H1 (cell line): ENCODE results near the gene ADGRL3. TPM values are rescaled to one million over a fixed set of nuclear protein-coding genes. Genes with fewer than 3 reads are reported as not detected.

Experiments
- CTCF ChIA-PET: fragments of 300-600 bp; sonication (Branson Sonifier 250); formaldehyde crosslinking; loops from one replicate; lab custom pipeline; 2021; ENCODE audit not compliant: partially characterized antibody; lab: Charles Lee
- POLR2A ChIA-PET: fragments of 300-600 bp; sonication (Branson Sonifier 250); formaldehyde crosslinking; loops from one replicate; lab custom pipeline; 2021; ENCODE audit warnings: inconsistent platforms; ENCODE audit not compliant: partially characterized antibody; lab: Charles Lee
- DNase-seq, 2 experiments: peaks; one replicate each; pipeline versions ENCODE4 v3.0.0 to v3.0.0-alpha.2; 2010 to 2022; ENCODE audit warnings: low spot score in 2 of 2, low read depth in 1 of 2, mixed read lengths in 1 of 2
- FAIRE-seq: peaks from 2 replicates; lab custom pipeline; 2011; peaks lifted over from hg19 to GRCh38; lab: Jason Lieb, UNC
- H2AFZ ChIP-seq: 2 replicates; pipeline ENCODE4 v1.8.1; 2012; ENCODE audit warnings: low read length, inconsistent platforms
- H2AK5ac ChIP-seq: 2 replicates; pipeline ENCODE4 v1.6.1; 2013; ENCODE audit warnings: low read depth, low read length
- H2BK120ac ChIP-seq: replicated peaks from 2 replicates; pipeline ENCODE3; 2013; ENCODE audit warnings: low read depth, low read length, inconsistent platforms
- H2BK12ac ChIP-seq: 2 replicates; pipeline ENCODE4 v1.6.1; 2013; ENCODE audit warnings: low read depth, low read length
- H2BK15ac ChIP-seq: 2 replicates; pipeline ENCODE4 v1.6.1; 2013; ENCODE audit warnings: low read length
- H2BK20ac ChIP-seq: 2 replicates; pipeline ENCODE4 v1.6.1; 2013; ENCODE audit warnings: low read length
- H2BK5ac ChIP-seq: 2 replicates; pipeline ENCODE4 v1.6.1; 2013; ENCODE audit warnings: low read depth, low read length
- H3K14ac ChIP-seq: 2 replicates; pipeline ENCODE4 v1.6.1; 2013; ENCODE audit warnings: inconsistent platforms; ENCODE audit not compliant: insufficient read length
- H3K18ac ChIP-seq: 2 replicates; pipeline ENCODE4 v1.6.1; 2013; ENCODE audit warnings: low read length; ENCODE audit errors: extremely low read depth
- H3K23ac ChIP-seq: 2 replicates; pipeline ENCODE4 v1.6.1; 2013; ENCODE audit warnings: inconsistent platforms; ENCODE audit not compliant: insufficient read length
- H3K23me2 ChIP-seq: 2 replicates; pipeline ENCODE4 v1.6.1; 2013; ENCODE audit warnings: low read depth, low read length
- H3K27ac ChIP-seq: 2 replicates; pipeline ENCODE4 v1.6.1; 2011; ENCODE audit warnings: low read depth, low read length, inconsistent platforms
- H3K27me3 ChIP-seq, 4 experiments: replicated peaks in 1 of 4; 1 replicate in 1 of 4; 2 replicates in 3 of 4; pipeline versions ENCODE4 v1.6.1 to v1.8.1; 2011 to 2013; ENCODE audit warnings: low read length in 3 of 4, mild to moderate bottlenecking in 3 of 4, inconsistent platforms in 2 of 4, mixed read lengths in 2 of 4, moderate library complexity in 1 of 4; ENCODE audit not compliant: control insufficient read depth in 3 of 4, insufficient read depth in 3 of 4; ENCODE audit errors: extremely low read depth in 1 of 4
- H3K36me3 ChIP-seq, 4 experiments: 2 replicates each; pipeline versions ENCODE4 v1.6.1 to v1.8.1; 2011 to 2013; ENCODE audit warnings: mild to moderate bottlenecking in 4 of 4, low read length in 3 of 4, moderate library complexity in 2 of 4, control low read depth in 1 of 4, inconsistent platforms in 1 of 4; ENCODE audit not compliant: insufficient read depth in 4 of 4, control insufficient read depth in 2 of 4
- H3K4ac ChIP-seq: replicated peaks from 2 replicates; pipeline ENCODE3; 2013; ENCODE audit warnings: low read length, low read depth, mixed read lengths, inconsistent platforms; ENCODE audit not compliant: insufficient read length
- H3K4me1 ChIP-seq, 4 experiments: replicated peaks in 1 of 4; 1 replicate in 1 of 4; 2 replicates in 3 of 4; pipeline versions ENCODE4 v1.6.1 to v1.8.1; 2011 to 2013; ENCODE audit warnings: low read length in 3 of 4, inconsistent platforms in 2 of 4, mixed read lengths in 1 of 4; ENCODE audit not compliant: insufficient read depth in 4 of 4, control insufficient read depth in 3 of 4
- H3K4me2 ChIP-seq, 2 experiments: 2 replicates each; pipeline versions ENCODE4 v1.6.1 to v1.8.1; 2011 to 2013; ENCODE audit warnings: low read depth in 2 of 2, low read length in 2 of 2, control low read depth in 1 of 2, inconsistent platforms in 1 of 2, mild to moderate bottlenecking in 1 of 2; ENCODE audit not compliant: insufficient read depth in 1 of 2
- H3K4me3 ChIP-seq, 4 experiments: fragments of 200-600, 300-600 bp in 1 of 4; sonication (generic), shearing (Covaris generic), sonication (Bioruptor Twin) in 1 of 4; 2 replicates each; pipeline versions ENCODE4 v1.5.1 to v1.8.1; 2011 to 2016; ENCODE audit warnings: low read length in 4 of 4, low read depth in 3 of 4, control low read depth in 2 of 4, inconsistent platforms in 2 of 4, mild to moderate bottlenecking in 2 of 4, mixed read lengths in 1 of 4, moderate library complexity in 1 of 4; ENCODE audit not compliant: insufficient read depth in 2 of 4; ENCODE audit errors: extremely low read depth in 1 of 4
- H3K56ac ChIP-seq: replicated peaks from 2 replicates; pipeline ENCODE3; 2013; ENCODE audit warnings: low read depth, mild to moderate bottlenecking, mixed read lengths, low read length, inconsistent platforms; ENCODE audit not compliant: insufficient read length
- H3K79me1 ChIP-seq: 2 replicates; pipeline ENCODE4 v1.6.1; 2013; ENCODE audit warnings: low read depth, low read length, control low read depth
- H3K79me2 ChIP-seq, 2 experiments: 2 replicates each; pipeline versions ENCODE4 v1.6.1 to v1.8.1; 2012 to 2013; ENCODE audit warnings: low read length in 2 of 2, mild to moderate bottlenecking in 2 of 2, inconsistent platforms in 1 of 2; ENCODE audit not compliant: insufficient read depth in 2 of 2, control insufficient read depth in 1 of 2
- H3K9ac ChIP-seq, 4 experiments: replicated peaks in 1 of 4; 1 replicate in 1 of 4; 2 replicates in 3 of 4; pipeline versions ENCODE4 v1.6.1 to v1.8.1; 2011 to 2013; ENCODE audit warnings: low read depth in 3 of 4, low read length in 3 of 4, control low read depth in 2 of 4, mild to moderate bottlenecking in 2 of 4, moderate library complexity in 2 of 4, inconsistent platforms in 1 of 4; ENCODE audit errors: extremely low read depth in 1 of 4
- H3K9me3 ChIP-seq, 2 experiments: 2 replicates each; pipeline versions ENCODE4 v1.6.1 to v1.8.1; 2012 to 2013; ENCODE audit warnings: mild to moderate bottlenecking in 2 of 2, moderate library complexity in 2 of 2, control low read depth in 1 of 2, inconsistent platforms in 1 of 2, low read depth in 1 of 2, low read length in 1 of 2, mixed read lengths in 1 of 2; ENCODE audit not compliant: insufficient read depth in 2 of 2
- H4K20me1 ChIP-seq, 2 experiments: replicated peaks in 1 of 2; 2 replicates each; pipeline versions ENCODE3 to v1.8.1; 2011 to 2013; ENCODE audit warnings: inconsistent platforms in 2 of 2, low read length in 2 of 2, mild to moderate bottlenecking in 1 of 2; ENCODE audit not compliant: insufficient read depth in 2 of 2, control insufficient read depth in 1 of 2
- H4K5ac ChIP-seq: 2 replicates; pipeline ENCODE4 v1.6.1; 2013; ENCODE audit warnings: low read length, low read depth, mixed read lengths, inconsistent platforms; ENCODE audit not compliant: insufficient read length
- H4K8ac ChIP-seq: 2 replicates; pipeline ENCODE4 v1.8.0; 2013; ENCODE audit warnings: mild to moderate bottlenecking, moderate library complexity, low read length, inconsistent platforms; ENCODE audit not compliant: insufficient read depth; ENCODE audit errors: extremely low read depth
- H4K91ac ChIP-seq: replicated peaks from 2 replicates; pipeline ENCODE3; 2013; ENCODE audit warnings: low read length, mixed read lengths, inconsistent platforms; ENCODE audit not compliant: insufficient read length
- BACH1 ChIP-seq: IDR thresholded peaks from 2 replicates; pipeline ENCODE4 v1.6.1; 2012; ENCODE audit warnings: low read length, improper control_type of control experiment
- GTF2F1 ChIP-seq: IDR thresholded peaks from 2 replicates; pipeline ENCODE4 v1.6.1; 2012; ENCODE audit warnings: low read depth, low read length, improper control_type of control experiment, borderline replicate concordance
- POLR2A ChIP-seq, 2 experiments: IDR thresholded peaks; 1 replicate in 1 of 2; 2 replicates in 1 of 2; pipeline ENCODE4 v1.6.1; 2011; ENCODE audit warnings: low read depth in 2 of 2, low read length in 2 of 2, mild to moderate bottlenecking in 2 of 2; ENCODE audit errors: control extremely low read depth in 1 of 2
- RBBP5 ChIP-seq: IDR thresholded peaks from 2 replicates; pipeline ENCODE4 v1.7.1; 2012; ENCODE audit warnings: low read depth, mild to moderate bottlenecking, inconsistent platforms, low read length, moderate library complexity, borderline replicate concordance
- SIX5 ChIP-seq: IDR thresholded peaks from 2 replicates; pipeline ENCODE4 v1.6.1; 2011; ENCODE audit warnings: mild to moderate bottlenecking, low read depth, low read length
- TAF1 ChIP-seq: IDR thresholded peaks from 2 replicates; pipeline ENCODE4 v1.6.1; 2011; ENCODE audit warnings: mild to moderate bottlenecking, low read depth, low read length
- TBP ChIP-seq: IDR thresholded peaks from 2 replicates; pipeline ENCODE4 v1.6.1; 2011; ENCODE audit warnings: low read depth, low read length, improper control_type of control experiment
- WGBS, 2 experiments: shearing (Covaris generic) in 1 of 2; methylation state at CpG; one replicate each; pipeline versions ENCODE4 v1.1.6 to v1.1.7; 2013 to 2015; ENCODE audit warnings: low lambda C conversion rate in 2 of 2, mixed read lengths in 2 of 2, inconsistent platforms in 1 of 2, low coverage in 1 of 2, missing lambda C conversion rate in 1 of 2; ENCODE audit not compliant: insufficient replicate concordance in 2 of 2, insufficient coverage in 1 of 2, insufficient read length in 1 of 2; ENCODE audit errors: extremely low coverage in 1 of 2, missing lambda C conversion rate in 1 of 2; 5-methylcytosine and 5-hydroxymethylcytosine counted together
- polyA plus RNA-seq, 7 experiments: library from polyadenylated mRNA; depleted of rRNA in 3 of 7; stranded (reverse) in 5 of 7; unstranded in 2 of 7; fragments of >200 nt in 5 of 7; fragments of 200-250 nt in 2 of 7; gene quantifications; 1 replicate in 5 of 7; 2 replicates in 1 of 7; 4 replicates in 1 of 7; pipeline versions ENCODE4 v1.2.1 to v1.2.3, GENCODE V29; 2011 to 2013; ENCODE audit warnings: missing spikeins in 2 of 7, mixed read lengths in 2 of 7
- total RNA-seq: library from RNA; stranded (reverse); fragmentation: NEBNext Ultra II Directional; extraction: Animal tissue kit (Norgen Biotek cat#: 25700); gene quantifications from 2 replicates; pipeline ENCODE4 v1.2.1, GENCODE V29; 2021
- TF ChIP-seq, protein P1 (sequence below): IDR thresholded peaks from 2 replicates; pipeline ENCODE4 v1.6.1; 2012; ENCODE audit warnings: inconsistent platforms
- TF ChIP-seq, protein P2 (sequence below), 3 experiments: IDR thresholded peaks; 1 replicate in 2 of 3; 2 replicates in 1 of 3; pipeline versions ENCODE4 v1.5.1 to v1.6.1; 2011; ENCODE audit warnings: low read length in 3 of 3, mild to moderate bottlenecking in 3 of 3, inconsistent platforms in 2 of 3, low read depth in 1 of 3, moderate library complexity in 1 of 3; ENCODE audit not compliant: insufficient read depth in 1 of 3; ENCODE audit errors: control extremely low read depth in 1 of 3

The ADGRL3 gene
- total and polyA plus RNA-seq, 2 of the 8 experiments (the other 6 are each of a cell fraction or from before 2014, with no cell fraction given): 6.6 to 13.0 TPM

DNA sequence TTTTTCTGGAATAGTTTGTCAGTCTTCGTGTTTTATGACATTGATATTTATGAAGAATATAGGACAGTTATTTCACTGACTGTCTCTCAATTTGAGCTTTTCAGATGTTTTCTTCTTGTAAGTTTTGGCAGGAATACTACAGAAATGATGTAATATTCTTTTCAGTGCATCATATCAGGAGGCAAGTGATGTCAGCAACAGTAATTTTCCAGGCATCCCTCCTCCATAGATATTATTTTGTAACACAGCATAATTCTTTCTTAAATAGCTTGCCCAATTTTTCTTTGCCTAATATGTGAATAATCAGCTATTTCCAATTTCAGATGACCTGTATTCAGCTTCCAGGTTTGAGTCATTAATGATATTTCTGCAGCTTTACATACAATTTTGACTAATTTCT, 211.1 kb downstream of the ADGRL3 start:
- Histone ChIP-seq H3K36me3 (no peaks in the 10 kb centered on the region; a peak in 1 of 8 replicates), H3K23me2 (no peaks in the 10 kb centered on the region), H4K8ac (no peak overlapping the region), H2BK15ac (no peak overlapping the region), H3K56ac (no peak overlapping the region), H2BK20ac (no peak overlapping the region), H3K4me2 (no peak overlapping the region), H3K9ac (no peak overlapping the region), H3K9me3 (0 out of 4 replicates have a peak, but pooled peaks cover 0 to under 1% of the 10 kb centered on the region in 2 experiments), H3K14ac (no peak overlapping the region), H3K27me3 (no peaks in the 10 kb centered on the region), H2AK5ac (no peak overlapping the region), H2BK12ac (no peak overlapping the region), H2BK5ac (no peak overlapping the region), H3K18ac (no peak overlapping the region), H3K23ac (no peak overlapping the region), H3K79me1 (no peaks in the 10 kb centered on the region), H3K27ac (no peak overlapping the region), H2BK120ac (no peak overlapping the region), H3K4ac (no peak overlapping the region), H3K4me3 (no peak overlapping the region), H4K20me1 (no peaks in the 10 kb centered on the region), H3K4me1 (peaks cover 0 to 7% (median 0%) of the 10 kb centered on the region in 4 experiments; a peak in 1 of 7 replicates), H4K91ac (no peak overlapping the region), H4K5ac (no peak overlapping the region), H3K79me2 (no peaks in the 10 kb centered on the region), H2AFZ (no peak overlapping the region)
- ChIA-PET CTCF (no interaction called here), POLR2A (no interaction called here)
- WGBS, 2 experiments: 89% methylated on average over 1 of the region's 1 CpG; no CpG with 5 or more reads in 1 of the 2 experiments
- TF ChIP-seq TAF1: no peak
- TF ChIP-seq GTF2F1: no peak
- TF ChIP-seq TBP: no peak
- TF ChIP-seq, protein P1, sequence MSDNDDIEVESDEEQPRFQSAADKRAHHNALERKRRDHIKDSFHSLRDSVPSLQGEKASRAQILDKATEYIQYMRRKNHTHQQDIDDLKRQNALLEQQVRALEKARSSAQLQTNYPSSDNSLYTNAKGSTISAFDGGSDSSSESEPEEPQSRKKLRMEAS: no peak
- no peak for TF ChIP-seq BACH1
- no peak for TF ChIP-seq POLR2A (IDR thresholded peaks at IDR 0.05; ENCODE audit: control extremely low read depth in 1 of 2, low read depth in 2 of 2, low read length in 2 of 2)
- no peak for TF ChIP-seq SIX5
- no peak for TF ChIP-seq RBBP5
- TF ChIP-seq, protein P2, sequence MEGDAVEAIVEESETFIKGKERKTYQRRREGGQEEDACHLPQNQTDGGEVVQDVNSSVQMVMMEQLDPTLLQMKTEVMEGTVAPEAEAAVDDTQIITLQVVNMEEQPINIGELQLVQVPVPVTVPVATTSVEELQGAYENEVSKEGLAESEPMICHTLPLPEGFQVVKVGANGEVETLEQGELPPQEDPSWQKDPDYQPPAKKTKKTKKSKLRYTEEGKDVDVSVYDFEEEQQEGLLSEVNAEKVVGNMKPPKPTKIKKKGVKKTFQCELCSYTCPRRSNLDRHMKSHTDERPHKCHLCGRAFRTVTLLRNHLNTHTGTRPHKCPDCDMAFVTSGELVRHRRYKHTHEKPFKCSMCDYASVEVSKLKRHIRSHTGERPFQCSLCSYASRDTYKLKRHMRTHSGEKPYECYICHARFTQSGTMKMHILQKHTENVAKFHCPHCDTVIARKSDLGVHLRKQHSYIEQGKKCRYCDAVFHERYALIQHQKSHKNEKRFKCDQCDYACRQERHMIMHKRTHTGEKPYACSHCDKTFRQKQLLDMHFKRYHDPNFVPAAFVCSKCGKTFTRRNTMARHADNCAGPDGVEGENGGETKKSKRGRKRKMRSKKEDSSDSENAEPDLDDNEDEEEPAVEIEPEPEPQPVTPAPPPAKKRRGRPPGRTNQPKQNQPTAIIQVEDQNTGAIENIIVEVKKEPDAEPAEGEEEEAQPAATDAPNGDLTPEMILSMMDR (IDR thresholded peaks at IDR 0.05; ENCODE audit: control extremely low read depth in 1 of 3, insufficient read depth in 1 of 3, low read depth in 1 of 3, low read length in 3 of 3): no peak
- FAIRE-seq (no peak), DNase-seq (no peak)
